Measurements from ENCODE around the gene RNF169.
"Not testable (repeated sequence)": the region's sequence is repeated elsewhere in the genome, so short reads cannot be mapped to it uniquely, and the experiment has no call there.

Gene RNF169

DNA sequence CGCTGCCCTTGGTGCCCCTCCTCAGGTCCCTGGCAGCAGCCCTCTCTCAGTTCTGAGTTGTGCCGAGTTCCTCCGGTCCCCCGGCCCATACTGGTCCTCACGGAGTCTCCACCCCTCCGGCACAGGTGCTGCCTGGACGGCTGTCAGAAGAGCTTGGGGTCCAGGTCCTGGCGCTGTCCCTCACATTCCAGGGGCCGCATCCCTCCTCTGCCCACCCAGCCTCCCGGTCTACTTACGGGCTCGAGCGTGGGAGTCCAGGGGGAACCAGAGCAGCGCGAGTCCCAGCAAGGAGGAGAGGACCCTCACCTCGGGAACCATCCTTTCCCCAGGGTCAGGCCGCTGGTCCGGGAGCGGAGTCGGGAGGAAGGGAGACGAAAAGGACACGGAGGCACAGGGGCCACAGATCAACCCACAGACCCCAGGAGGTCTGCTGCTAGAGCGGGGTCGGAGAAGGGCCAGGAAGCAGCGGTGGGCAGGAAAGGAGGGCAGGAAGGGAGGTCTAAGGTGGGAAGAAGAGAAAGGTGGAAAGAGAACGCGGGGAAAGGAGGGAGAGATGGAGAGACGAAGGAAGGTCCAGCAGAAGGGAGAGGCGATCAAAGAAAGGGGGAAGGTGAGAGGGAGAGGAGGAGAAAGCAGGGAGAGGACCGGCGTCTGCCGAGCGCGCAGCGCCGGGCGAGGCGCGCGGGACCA is 17.9 kb upstream of the RNF169 start:
- no peak for DNase-seq

DNA sequence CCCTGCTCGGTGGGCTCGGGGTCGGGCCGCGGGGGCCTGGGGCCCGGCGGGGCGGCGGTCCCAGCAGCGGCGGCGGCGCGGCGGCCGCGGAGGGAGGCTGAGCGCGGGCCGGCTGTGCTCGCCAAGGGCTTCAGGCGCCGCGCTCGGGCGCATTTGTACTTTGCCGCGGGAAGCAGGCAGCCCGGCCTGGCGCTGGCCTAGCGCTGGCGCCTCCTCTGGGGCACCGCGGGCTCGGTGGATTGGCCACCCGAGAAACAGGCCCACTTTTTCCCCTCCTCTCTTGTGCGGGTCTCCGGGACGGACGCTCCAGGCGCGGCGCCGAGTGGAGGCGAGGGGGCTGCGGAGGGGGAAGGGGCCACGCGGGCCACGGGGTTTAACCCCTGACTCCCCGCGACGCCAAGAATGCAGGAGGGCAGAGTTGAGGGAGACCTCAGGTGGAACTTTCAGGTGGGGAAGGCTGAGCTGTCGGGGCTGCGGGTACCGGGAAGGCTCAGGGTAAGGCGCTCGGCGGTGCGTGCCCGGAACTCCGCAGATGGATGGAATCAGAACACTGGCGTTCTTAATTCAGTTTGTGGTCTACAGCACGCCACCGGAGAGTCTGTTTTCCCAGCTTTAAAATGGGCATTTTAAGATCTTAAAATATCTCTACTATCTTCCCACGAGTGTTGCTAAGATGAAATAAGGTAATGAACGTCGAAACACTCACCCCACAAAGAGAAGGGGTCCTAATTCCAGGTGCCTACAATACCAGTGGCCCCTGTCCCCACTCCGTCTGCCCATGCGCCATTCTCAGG is 17.2 kb upstream of the RNF169 start, which contains the start of gene CHRDL2:
Gene CHRDL2 (minus strand): TSS at position 126 of the 794 bp plus-strand sequence. CDS start 538 bp downstream, outside the sequence.
- DNase-seq: no peak

DNA sequence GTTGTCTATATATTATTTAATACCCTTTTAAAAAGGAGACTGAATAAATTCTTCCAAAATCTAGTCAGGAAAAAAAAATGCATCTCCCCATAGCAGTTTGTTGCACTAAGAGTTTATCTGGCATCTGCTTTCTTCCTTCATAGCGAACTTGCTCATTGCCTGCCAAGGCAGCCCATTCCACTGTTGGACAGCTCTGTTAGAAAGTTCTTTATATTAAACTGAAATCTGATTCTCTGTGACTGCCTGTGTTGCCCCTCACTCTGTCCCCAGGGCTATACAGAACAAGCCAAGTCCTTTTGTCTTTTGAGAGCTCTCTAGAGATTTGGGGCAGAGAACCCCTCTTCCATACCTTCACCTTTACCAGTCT is 14.1 kb upstream of the RNF169 start:
- no peak for DNase-seq

DNA sequence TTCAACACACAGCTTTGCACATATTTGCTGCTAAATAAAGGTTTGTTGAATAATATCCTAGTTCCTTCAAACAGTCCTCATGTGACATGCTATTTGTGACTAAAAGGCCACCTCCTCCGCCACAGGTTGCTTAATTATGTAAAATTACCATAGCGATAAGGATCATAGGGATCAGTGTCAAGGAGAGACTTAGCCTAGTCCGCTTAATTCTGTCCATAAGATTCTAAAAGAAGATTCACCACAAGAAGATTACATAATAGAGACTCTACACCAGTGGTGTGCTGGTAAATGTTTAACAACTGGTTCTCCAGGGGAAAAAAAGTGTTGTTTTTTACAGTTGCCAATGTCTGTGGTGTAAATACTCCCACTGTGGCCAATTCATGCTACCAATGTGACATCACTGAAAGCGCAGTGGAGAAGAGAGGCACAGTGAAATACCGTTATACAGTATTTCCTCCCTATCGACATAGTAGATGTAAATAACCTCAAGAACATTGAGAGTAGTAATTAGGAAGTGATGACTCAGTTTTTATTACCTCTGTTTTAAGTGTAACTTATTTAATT is 13.2 kb upstream of the RNF169 start:
- DNase-seq: no peak

DNA sequence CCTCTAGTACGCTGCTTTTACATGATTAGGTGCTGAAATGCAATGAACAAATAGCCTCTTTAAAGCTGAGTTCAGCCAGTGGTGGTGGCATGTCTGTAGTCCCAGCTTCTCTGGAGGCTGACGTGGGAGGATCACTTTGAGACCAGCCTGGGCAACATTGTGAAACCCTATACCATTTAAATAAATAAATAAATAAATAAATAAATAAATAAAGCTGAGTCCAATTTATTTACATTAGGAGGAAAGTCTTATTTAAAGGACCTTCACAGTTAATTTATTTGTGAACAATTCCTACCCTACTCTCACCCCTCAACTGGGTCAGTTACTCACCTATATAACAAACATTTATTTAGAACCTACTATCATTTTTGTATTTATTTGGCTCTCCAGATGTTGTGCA is 12.6 kb upstream of the RNF169 start:
- DNase-seq: no peak

DNA sequence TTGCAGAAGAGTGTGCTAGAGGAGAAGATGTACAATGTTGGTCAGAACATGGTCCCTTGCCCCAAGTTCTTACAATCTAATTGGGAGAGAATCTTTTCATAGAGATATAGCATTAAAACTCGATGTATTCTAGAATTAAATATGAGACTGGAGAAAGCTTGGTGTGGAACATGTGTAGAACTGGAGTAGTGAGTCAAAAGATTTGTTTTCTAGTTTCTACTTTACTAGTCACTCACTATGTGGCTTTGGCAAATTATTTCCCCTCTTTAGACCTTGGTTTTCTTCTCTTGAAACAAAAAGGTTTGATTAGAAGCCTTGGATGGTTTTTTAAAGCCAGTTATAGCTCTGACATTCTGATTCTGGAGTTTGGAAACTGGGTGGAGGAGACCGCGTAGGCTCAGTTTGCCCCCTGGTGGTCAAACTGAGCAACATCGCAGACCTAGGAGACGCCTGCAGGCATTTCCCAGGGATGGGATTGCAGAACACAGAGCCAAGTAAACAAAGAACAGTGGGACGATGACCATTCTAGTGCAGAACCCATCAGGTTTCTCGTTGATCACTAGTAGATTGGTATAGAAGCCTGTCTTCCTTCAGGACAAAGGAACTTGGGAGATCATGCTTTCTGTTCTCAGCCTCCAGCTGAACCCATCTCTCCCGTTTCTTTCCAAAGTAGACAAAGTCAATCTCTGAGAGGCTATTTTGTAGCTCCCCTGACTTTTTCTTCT is 8.9 kb upstream of the RNF169 start:
- DNase-seq: peak in 1 of 4 experiments; percentile 12

DNA sequence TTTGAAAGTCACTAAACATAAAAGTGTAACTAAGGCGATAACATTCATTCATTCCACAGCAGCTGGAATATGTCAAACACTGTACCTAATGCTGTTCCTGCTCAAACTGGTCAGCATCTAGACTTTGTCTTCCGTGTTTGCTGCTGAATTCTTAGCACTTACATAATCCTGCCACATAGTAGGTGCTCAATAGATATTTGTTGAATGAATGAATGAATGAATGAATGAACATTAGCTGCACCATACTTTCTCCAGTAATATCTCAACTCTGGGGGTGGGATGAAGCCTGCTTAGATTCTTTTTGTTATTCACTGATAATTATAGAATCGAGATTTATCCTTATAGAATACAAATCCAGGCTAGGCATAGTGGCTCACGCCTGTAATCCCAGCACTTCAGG is 6.6 kb upstream of the RNF169 start:
- DNase-seq: no peak

DNA sequence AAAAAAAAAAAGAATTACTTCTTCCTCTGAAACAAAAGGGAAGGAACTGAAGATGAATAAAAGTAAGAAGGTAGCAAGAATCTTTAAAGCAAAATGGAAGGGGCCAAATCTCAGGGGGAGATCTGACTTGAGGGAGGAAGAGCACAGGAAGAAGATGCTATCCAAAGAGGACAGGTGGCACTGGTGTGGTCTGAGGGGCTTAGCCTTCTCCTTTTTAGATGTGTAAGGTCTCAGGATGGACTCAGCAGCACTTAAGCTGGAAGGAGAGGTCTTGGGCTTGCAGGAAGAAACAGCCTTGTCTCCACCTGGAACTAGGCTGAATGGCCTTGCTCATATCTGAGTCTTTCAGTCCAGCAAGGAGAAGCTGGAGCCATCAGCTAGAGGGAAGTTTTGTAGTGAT is 5.0 kb upstream of the RNF169 start:
- DNase-seq: no peak

DNA sequence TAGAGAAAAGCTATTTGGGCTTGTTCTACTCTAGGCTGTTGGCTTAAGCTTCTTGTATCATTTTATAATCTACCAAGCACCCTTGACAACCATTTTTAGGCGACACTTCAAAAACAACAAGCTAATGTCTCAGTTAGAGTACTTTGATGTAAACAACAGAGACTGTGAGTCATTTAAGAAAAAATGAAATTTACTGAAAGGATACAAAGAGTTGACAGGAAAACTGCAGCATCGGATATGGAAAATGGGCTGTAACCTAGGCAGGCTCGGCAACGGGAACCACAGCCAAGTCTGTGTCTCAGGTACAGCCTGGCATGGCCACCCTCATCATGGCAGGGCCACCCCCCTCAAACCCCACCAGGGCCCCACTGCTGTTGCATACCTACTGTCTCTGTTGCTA is 4.4 kb upstream of the RNF169 start:
- DNase-seq: no peak

DNA sequence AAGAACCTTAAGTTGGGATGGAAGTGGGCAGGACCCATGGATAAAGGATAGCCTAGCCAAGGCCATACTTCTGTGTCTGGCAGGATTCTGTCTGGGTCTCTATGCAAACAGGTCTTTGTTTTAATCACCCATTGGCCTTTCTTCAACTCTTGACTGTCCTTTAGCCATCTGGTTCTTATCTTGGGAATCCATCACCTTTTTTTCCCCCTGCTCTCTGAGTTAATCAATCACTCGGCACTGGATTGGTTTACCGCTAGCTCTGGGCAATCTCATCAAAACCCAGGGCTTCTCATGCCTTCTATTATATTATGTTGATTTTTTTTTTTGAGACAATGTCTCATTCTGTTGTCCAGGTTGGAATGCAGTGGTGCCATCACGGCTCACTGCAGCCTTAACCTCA is 1.8 kb upstream of the RNF169 start:
- no peak for DNase-seq

DNA sequence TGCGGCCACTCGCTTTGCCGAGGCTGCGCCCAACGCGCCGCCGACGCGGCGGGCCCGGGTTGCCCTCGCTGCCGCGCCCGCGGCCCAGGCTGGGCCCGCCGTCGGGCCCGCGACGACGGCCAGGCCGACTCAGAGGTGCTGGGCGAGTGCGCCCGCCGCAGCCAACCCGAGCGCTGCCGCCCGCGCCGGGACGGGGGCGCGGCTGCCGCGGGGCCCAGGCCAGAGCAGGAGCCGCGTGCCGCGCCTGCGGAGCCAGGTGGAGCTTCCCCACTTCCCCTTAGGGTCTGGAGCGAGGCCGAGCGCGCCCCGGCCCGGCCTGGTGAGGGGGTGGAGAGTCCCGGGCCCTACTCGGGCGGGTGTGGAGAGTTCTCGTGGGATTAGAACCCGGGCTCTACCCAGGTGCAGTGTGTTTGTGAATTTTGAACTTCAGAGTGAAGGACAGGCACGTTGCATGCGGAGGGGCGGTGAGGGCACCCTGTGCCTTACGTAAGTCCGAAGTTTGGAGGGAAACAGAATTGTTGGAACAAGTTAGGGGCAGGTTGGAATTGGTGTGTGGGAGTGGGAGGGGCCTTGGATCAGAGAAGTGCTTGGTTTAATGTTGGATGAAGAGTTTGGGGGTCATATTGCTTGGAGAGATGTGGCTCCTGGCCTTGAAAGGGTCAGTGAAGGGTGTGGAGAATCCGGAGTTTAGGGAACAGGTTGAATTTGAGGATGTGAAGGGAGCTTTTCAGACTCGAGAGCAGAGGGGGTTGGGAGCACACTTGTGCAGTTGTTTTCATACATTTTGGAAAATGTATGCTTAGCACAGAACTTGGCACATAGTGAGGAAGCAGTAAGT is 697 bp downstream of the RNF169 start:
- peak in 2 of 4 experiments; percentile 13 to 26 for DNase-seq

DNA sequence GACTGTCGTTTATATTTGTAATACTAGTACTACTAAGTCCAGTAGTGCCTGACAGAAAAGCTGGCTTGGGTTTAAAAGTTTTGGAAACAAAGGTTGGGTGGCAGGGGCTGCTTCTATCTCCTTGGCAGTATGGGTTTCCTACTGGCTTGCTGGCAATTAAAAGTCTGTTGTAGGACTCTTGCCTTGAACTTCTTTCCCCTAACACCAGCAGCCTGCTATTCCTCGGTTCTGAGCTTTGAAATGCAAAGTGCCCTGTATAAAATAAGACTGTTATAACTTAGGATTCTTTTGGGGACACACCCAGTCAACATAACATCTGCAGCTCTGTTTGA is 1.3 kb downstream of the RNF169 start:
- no peak for DNase-seq

DNA sequence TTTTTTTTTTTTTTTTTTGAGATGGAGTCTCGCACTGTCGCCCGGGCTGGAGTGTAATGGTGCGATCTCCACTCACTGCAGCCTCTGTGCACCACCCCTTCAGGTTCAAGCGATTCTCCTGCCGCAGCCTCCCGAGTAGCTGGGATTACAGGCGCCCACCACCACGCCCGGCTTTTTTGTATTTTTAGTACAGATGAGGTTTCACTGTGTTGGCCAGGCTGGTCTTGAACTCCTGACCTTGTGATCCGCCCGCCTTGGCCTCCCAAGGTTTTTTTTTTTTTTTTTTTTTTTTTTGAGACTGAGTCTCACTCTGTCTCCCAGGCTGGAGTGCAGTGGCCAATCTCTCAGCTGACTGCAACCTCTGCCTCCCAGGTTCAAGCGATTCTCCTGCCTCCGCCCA is 1.9 kb downstream of the RNF169 start:
- not testable (repeated sequence) for DNase-seq

DNA sequence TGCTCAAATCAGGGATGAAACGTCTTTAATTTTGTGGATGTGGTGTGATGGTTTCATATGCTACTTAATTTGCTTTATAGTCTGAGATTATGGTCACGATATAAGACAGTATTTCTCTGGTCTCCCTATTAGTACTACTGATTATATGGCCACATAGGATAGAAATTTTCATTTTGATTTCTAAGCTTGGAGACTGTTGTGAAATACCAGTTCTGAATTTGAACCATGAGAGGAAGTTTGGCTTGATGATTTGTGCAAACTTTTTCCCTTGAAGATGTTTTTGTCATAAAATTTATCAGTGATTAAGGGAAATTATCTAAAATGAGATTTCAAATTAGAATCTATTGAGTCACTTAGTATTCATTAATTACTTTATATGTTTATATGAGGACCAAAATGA is 2.7 kb downstream of the RNF169 start:
- no peak for DNase-seq

DNA sequence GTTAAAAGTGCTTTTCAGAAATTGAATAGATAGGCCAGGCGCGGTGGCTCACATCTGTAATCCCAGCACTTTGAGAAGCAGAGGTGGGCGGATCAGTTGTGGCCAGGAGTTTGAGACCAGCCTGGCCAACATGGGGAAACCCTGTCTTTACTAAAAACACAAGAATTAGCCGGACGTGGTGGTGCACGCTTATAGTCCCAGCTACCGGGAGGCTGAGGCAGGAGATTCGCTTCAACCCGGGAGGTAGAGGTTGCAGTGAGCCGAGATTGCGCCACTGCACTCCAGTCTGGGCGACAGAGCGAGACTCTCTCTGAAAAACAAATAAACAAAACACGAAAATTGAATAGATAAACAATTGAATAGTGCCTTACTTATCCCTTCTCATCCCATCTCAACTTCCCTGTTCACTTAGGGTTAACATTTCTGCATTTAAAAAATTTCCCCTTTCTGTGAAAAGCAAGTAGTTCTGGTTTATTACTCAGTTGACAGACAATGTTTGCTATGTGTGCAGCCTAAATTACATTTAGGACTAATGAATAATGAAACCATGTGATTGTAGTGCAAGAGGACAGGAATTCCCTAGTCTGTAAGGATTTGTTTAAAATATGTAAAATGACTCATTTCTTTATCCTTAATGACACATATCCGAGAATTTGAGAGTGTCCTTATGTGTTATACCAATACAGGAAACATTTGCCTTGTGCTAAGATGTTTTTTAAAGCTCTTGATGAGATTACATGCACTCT is 6.0 kb downstream of the RNF169 start:
- DNase-seq: no peak

DNA sequence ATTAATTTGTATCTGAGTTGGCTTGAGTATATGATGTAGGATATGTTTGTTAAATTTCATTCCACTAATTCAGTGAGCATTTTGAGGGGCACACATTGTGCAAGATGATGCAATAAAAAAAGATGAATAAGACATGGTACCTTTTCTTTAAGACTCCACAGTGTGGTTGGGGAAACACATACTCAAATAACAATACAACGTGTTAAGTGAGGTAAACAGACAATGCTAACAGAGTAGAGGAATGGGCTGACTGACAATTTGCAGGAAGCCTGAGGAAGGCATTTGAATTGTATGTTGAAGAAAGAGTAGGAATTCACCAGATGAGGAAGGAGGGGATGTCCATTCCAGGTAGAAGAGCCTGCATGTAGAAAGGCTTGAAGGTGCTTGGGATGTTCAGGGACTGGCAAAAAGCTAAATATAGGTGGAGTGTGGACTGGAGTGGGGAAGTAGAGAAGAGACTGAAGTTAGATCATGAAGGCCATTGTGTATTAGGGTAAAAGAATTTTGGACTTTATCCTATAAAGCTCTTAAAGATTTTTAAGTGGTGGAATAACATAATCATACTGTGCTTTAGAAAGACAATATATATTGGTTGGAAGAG is 6.8 kb downstream of the RNF169 start:
- no peak for DNase-seq

DNA sequence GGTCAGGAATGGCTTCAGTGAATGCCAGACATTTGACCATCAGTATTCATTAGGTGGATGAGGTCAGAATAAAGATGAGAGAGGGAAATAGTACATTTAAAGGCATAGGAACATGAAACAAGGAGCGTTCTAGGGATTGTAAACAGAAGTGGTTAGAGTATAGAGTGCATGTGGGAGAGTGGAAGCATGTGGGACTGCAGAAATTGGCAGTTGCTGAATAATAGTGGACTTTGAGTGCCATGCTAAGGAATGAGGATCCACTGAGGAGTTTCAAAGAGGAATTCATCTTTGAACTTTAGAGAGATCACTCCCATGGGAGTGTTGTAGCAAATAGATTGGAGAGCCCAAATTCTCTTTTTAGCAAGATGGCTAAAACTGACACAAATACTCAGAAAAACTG is 7.9 kb downstream of the RNF169 start:
- no peak for DNase-seq

DNA sequence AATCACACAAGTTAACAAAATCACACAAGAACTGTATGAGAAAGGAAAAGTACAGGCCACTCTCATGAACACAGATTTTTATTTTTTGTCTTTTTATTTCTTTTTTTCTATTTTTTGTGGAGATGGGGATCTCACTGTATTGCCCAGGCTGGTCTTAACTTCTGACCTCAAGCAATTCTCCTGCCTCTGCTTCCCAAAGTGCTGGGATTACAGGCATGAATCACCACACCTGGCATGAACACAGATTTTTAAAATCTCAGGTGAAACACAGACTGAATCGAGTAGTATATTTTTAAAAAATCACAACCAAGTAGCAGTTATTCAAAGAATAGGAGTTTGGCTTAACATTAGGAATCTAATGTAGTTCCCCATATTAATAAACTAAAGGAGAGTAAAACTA is 18.3 kb downstream of the RNF169 start:
- DNase-seq: no peak

DNA sequence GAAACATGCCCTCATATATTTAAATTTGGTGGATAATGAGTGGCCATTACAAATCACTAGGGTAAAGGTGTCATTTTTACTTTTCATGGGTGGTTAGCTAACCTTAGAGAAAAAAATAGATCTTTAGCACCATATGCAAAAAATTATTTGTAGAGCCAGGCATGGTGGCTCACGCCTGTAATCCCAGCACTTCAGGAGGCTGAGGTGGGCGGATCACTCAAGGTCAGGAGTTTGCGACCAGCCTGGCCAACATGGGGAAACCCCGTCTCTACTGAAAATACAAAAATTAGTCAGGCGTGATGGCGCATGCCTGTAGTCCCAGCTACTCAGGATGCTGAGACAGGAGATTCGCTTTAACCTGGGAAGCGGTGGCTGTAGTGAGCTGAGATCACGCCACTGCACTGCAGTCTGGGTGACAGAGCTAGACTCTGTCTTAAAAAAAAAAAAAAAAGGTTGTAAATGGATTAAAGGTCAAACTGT is 19.6 kb downstream of the RNF169 start:
- DNase-seq: not testable (repeated sequence)

DNA sequence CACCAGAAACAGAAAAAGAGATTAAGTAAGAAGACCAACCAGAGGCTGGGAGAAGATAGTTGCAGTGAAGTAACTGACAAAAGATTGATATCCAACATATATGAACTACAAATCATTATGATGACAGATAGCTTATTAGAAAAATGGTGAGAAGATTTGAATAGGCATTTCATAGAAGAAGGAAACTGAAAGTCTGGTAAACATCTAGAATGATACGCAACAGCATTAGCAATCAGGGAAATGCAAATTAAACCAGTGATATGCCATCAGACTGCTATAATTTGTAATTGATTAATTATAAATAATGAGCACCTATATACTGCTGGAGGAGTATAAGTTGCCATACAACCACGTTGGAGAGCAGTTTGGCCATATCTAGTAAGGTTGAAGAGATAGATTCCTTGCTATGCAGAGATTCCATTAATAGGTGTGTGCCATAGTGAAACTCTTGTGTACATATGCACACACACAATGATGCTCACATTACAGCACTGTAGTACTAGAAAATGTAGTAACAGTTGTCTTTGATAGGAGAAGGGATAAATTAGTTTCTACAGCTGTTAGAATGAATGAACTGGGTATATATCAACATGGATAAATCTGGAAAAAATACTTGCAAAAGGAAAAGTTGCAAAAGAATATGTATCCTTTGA is 20.5 kb downstream of the RNF169 start:
- DNase-seq: no peak

DNA sequence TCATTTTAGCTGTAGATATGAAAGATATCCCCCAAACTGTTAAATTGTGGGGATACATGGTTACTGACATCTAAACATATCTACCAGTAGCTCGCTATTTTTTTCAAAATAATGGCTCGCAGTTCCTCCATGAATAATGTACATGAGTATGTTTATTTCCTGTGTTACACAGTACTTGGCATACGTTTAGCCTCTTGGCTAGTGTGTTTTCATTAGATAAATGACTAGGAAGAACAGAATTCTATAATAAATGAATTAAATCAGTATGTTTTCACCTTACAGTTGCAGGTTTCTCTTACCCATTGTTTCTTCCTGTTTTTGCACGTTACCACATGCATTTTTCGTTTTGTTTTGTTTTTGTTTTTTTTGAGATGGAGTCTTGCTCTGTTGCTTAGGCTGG is 21.8 kb downstream of the RNF169 start:
- DNase-seq: no peak
